Right lobe of liver (tissue), 6 donors: ENCODE measurements around the gene RAB13. TPM values are rescaled to one million over a fixed set of nuclear protein-coding genes. Genes with fewer than 3 reads are reported as not detected.

ENCODE experiments used
- ATAC-seq, 4 donors: fragments of 200-7000 bp; cut with Tn5 transposase; one replicate each; pipeline ENCODE4 v1.9.1; 2020; ENCODE audit warnings: mild to moderate bottlenecking in 4 of 4, moderate library complexity in 4 of 4
- DNase-seq, 3 donors: peaks; one replicate each; pipeline ENCODE4 v3.0.0-alpha.2; 2020
- H3K27ac ChIP-seq, 3 donors: fragments of 200-600 bp; one replicate each; pipeline ENCODE4 v1.8.0; 2022
- H3K27me3 ChIP-seq, 2 donors: fragments of 200-600 bp; one replicate each; pipeline ENCODE4 v1.8.0; 2022
- H3K36me3 ChIP-seq, 4 donors: fragments of 200-600 bp; sonication (generic) in 1 of 4; one replicate each; pipeline versions ENCODE4 v1.5.1 to v1.8.0; 2017 to 2022; ENCODE audit warnings: control low read depth in 1 of 4
- H3K4me1 ChIP-seq, 4 donors: fragments of 200-600 bp; sonication (generic) in 1 of 4; one replicate each; pipeline versions ENCODE4 v1.5.1 to v1.8.0; 2017 to 2022; ENCODE audit warnings: control low read depth in 1 of 4
- H3K4me3 ChIP-seq, 3 donors: fragments of 200-600 bp; one replicate each; pipeline ENCODE4 v1.8.0; 2022
- H3K9me3 ChIP-seq, 4 donors: fragments of 200-600 bp; sonication (generic) in 1 of 4; one replicate each; pipeline versions ENCODE4 v1.5.1 to v1.8.0; 2017 to 2022; ENCODE audit warnings: control low read depth in 1 of 4
- CTCF ChIP-seq, 4 donors: fragments of 200-600 bp in 3 of 4; fragments of 450-650 bp in 1 of 4; IDR thresholded peaks; one replicate each; pipeline versions ENCODE4 v1.5.1 to v1.8.0; 2016 to 2022; ENCODE audit warnings: antibody characterized with exemption in 4 of 4, mild to moderate bottlenecking in 2 of 4
- POLR2A ChIP-seq: fragments of 450-650 bp; IDR thresholded peaks from one replicate; pipeline ENCODE4 v1.6.1; 2017; ENCODE audit warnings: antibody characterized with exemption, mild to moderate bottlenecking
- WGBS: methylation state at CpG from one replicate; pipeline ENCODE4 v1.1.6; 2018; ENCODE audit warnings: low coverage, low lambda C conversion rate; ENCODE audit not compliant: insufficient coverage; ENCODE audit errors: missing lambda C conversion rate; 5-methylcytosine and 5-hydroxymethylcytosine counted together
- intact Hi-C, 2 donors: fragments of 100-400 bp; cut with DNase I; formaldehyde crosslinking; loops; one replicate each; pipeline versions ENCODE4 v1.11.2 to v1.14.1; 2022
- microRNA-seq, 2 donors: library from miRNA; unstranded; fragments of <30 nt; microRNA quantifications; one replicate each; pipeline ENCODE4, GENCODE V29; 2019 to 2020
- small RNA-seq, 2 experiments: library from RNA; depleted of rRNA; stranded (forward); fragments of <200 nt; gene quantifications; one replicate each; pipeline ENCODE3, GENCODE V24; 2016
- total RNA-seq, 6 experiments: library from RNA; depleted of rRNA in 2 of 6; stranded (reverse); fragments of >200 nt in 2 of 6; fragmentation: NEBNext Ultra II Directional in 3 of 6; extraction: Animal tissue kit (Norgen Biotek cat#: 25700) in 3 of 6; gene quantifications; one replicate each; pipeline versions ENCODE4 v1.1.0 to v1.2.4, GENCODE V29; 2016 to 2023
- donor health status: DM: no; HTN: yes; CAD: no.
- donor health status: DM: no; HTN: no; CAD: no.
- donor health status: DM: no; HTN: no; CAD: no.
- donor health status: DM: no; HTN: yes; CAD: no.
- donor health status: DM: no; HTN: yes; CAD: no.

Gene RAB13
- total RNA-seq, 6 experiments from 2014 or later = 11.9 to 52.2 (median 47.9) TPM

GRCh38 chr1:153934746-153935145 lies 51.4 kb downstream of the RAB13 start:
- intact Hi-C loops = no loop called here
- Histone ChIP-seq H3K36me3 (peaks cover 5 to 61% (median 24%) of the 10 kb centered on the region in 4 donors), H3K27me3 (no peaks in the 10 kb centered on the region), H3K9me3 (no peaks in the 10 kb centered on the region), H3K4me3 (no peak overlapping the region), H3K27ac (no peak overlapping the region), H3K4me1 (no peaks in the 10 kb centered on the region)
- TF ChIP-seq POLR2A (no peak), CTCF (IDR thresholded peaks at IDR 0.05) (no peak)
- ATAC-seq (no peak), DNase-seq (peak in 1 of 3 donors; percentile 35)
- WGBS = 79% methylated on average over 5 of the region's 9 CpGs

DNA sequence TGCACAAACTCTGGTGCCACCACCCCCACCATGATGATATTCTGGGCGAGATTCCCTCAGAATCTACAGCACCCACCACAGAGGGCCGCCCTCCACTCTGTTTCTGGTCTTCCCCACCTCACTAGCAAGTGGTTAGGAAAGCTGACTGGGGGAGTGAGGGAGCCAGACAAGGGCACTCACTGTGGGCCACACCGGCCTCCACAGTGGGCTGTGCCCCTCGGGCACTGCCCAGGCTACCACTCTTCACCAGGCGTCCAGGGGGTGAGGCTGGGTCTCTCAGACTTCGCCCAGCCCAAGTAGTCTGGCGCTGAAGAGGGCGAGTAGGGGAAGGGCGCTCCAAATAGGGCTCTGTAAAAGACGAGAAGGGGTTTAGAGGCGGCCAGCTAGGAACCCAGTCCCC lies 52.2 kb downstream of the RAB13 start:
- intact Hi-C loops = no loop called here
- H3K4me3 ChIP-seq = no peak overlapping the region
- TF ChIP-seq CTCF (IDR thresholded peaks at IDR 0.05) (no peak), POLR2A (no peak)
- no CpG with 5 or more reads among the region's 11 CpGs for WGBS
- H3K27ac ChIP-seq = no peak overlapping the region
- ATAC-seq (no peak), DNase-seq (peak in 1 of 3 donors; percentile 12)
- no peaks in the 10 kb centered on the region for H3K4me1 ChIP-seq
- H3K9me3 ChIP-seq = no peaks in the 10 kb centered on the region
- peaks cover 5 to 60% (median 24%) of the 10 kb centered on the region in 4 donors for H3K36me3 ChIP-seq
- H3K27me3 ChIP-seq = no peaks in the 10 kb centered on the region

DNA sequence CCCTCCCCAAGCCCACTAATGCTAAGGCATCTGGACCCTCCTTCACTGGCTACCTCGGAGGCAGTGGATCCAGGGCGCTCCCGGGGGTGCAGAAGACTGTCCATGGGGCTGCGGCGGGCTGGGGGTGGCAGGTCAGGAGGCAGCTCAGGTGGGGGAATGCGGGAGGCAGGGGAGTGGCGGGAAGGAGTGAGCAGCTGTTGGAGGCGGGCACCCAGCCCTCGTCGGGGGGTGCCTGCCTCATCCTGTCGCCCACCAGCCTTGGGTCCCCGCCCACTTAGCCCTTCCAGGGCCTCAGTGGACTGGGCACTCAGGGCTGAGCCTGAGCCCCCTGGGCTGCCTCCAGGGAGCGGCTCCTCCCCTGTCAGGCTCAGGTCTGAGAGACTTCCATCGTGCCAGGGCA lies 52.7 kb downstream of the RAB13 start:
- DNase-seq (peak in 1 of 3 donors; percentile 46), ATAC-seq (no peak)
- intact Hi-C loops = no loop called here
- Histone ChIP-seq H3K27ac (no peak overlapping the region), H3K4me1 (no peaks in the 10 kb centered on the region), H3K4me3 (no peak overlapping the region), H3K36me3 (peaks cover 5 to 60% (median 24%) of the 10 kb centered on the region in 4 donors), H3K27me3 (no peaks in the 10 kb centered on the region), H3K9me3 (no peaks in the 10 kb centered on the region)
- TF ChIP-seq POLR2A = no peak
- 100% methylated on average over 2 of the region's 14 CpGs for WGBS

GRCh38 chr1:153932156-153933131 lies 53.7 kb downstream of the RAB13 start:
- Histone ChIP-seq H3K27ac (no peak overlapping the region), H3K4me1 (no peaks in the 10 kb centered on the region), H3K9me3 (no peaks in the 10 kb centered on the region), H3K27me3 (no peaks in the 10 kb centered on the region), H3K36me3 (peaks cover 5 to 54% (median 21%) of the 10 kb centered on the region in 4 donors), H3K4me3 (no peak overlapping the region)
- ATAC-seq = no peak
- TF ChIP-seq CTCF (IDR thresholded peaks at IDR 0.05) (no peak), POLR2A (no peak)
- DNase-seq = peak in 1 of 3 donors; percentile 41
- intact Hi-C loops = no loop called here
- 100% methylated on average over 3 of the region's 18 CpGs for WGBS

Small RNA genes lying within 50 kb of the gene (microRNA-seq; reads per million reads assigned to microRNA genes)
- gene MIR6737 = 0 to 0.87 reads per million in 2 donors

Small RNA genes lying within 50 kb of the gene (small RNA-seq; reads per million reads assigned to genes)
- 0 reads per million in 2 experiments for gene MIR6737

Other genes with a start within 250 kb of the RAB13 start
- gene SLC27A3, start 210.9 kb downstream of the RAB13 start, total RNA-seq = 10 to 100 TPM; 25.4 to 50.4 (median 36.9) TPM
- 10 to 100 TPM in 5 of 6 experiments, 1 to 10 TPM in 1; 9.8 to 20.3 (median 16.8) TPM for gene GATAD2B, start 63.4 kb downstream of the RAB13 start, total RNA-seq
- 10 to 100 TPM; 13.0 to 27.5 (median 20.2) TPM for gene DENND4B, start 39.6 kb downstream of the RAB13 start, total RNA-seq
- 10 to 100 TPM in 4 of 6 experiments, 1 to 10 TPM in 2; 4.8 to 19.5 (median 18.3) TPM for gene CRTC2, start 27.7 kb downstream of the RAB13 start, total RNA-seq
- 10 to 100 TPM; 33.0 to 63.6 (median 47.7) TPM for gene SLC39A1, start 22.8 kb downstream of the RAB13 start, total RNA-seq
- gene CREB3L4, start 18.4 kb downstream of the RAB13 start, total RNA-seq = 10 to 100 TPM in 1 of 6 experiments, 1 to 10 TPM in 5; 4.9 to 11.1 (median 8.2) TPM
- gene JTB, start 8.7 kb downstream of the RAB13 start, total RNA-seq = 100 to 1,000 TPM in 2 of 6 experiments, 10 to 100 TPM in 4; 55.8 to 169 (median 90.9) TPM
- 100 to 1,000 TPM; 305 to 500 (median 428) TPM for gene RPS27, start 4.4 kb upstream of the RAB13 start, total RNA-seq
- under 1 TPM in 1 of 6 experiments, not detected in 5; 0.14 TPM for gene NUP210L, start 168.7 kb upstream of the RAB13 start, total RNA-seq
- gene TPM3, start 205.8 kb upstream of the RAB13 start, total RNA-seq = 100 to 1,000 TPM in 3 of 6 experiments, 10 to 100 TPM in 3; 76.3 to 189 (median 120) TPM
- not detected for gene CFAP141, start 220.0 kb upstream of the RAB13 start, total RNA-seq
- 10 to 100 TPM; 26.8 to 57.2 (median 40.4) TPM for gene UBAP2L, start 234.6 kb upstream of the RAB13 start, total RNA-seq